AG04450 (cell line): ENCODE data around the gene SMAP2. TPM values are rescaled to one million over a fixed set of nuclear protein-coding genes. Genes with fewer than 3 reads are reported as not detected.
A peak's percentile ranks its signal among the peaks of the same experiment; 100 is the strongest.
"Not testable (repeated sequence)": the region's sequence is repeated elsewhere in the genome, so short reads cannot be mapped to it uniquely, and the experiment has no call there.

Source experiments
- CTCF ChIA-PET: fragments of 300-600, 350-600 bp; formaldehyde crosslinking; extraction: SDS; loops from one replicate; lab custom pipeline; 2022; ENCODE audit warnings: antibody characterized with exemption, inconsistent platforms; lab: Charles Lee
- POLR2A ChIA-PET: fragments of 350-600 bp; formaldehyde crosslinking; extraction: SDS; loops from one replicate; lab custom pipeline; 2021; ENCODE audit warnings: antibody characterized with exemption, inconsistent platforms; lab: Yijun Ruan, JAX
- DNase-seq: peaks from one replicate; pipeline ENCODE4 v3.0.0-alpha.2; 2011; ENCODE audit warnings: low read depth, low spot score
- H3K27ac ChIP-seq: one replicate; pipeline ENCODE4 v1.5.1; 2012; ENCODE audit warnings: low read depth, low read length, control low read depth
- H3K27me3 ChIP-seq: one replicate; pipeline ENCODE4 v1.6.0; 2012; ENCODE audit warnings: low read length; ENCODE audit not compliant: control insufficient read depth, insufficient read depth
- H3K4me3 ChIP-seq: 2 replicates; pipeline ENCODE4 v1.5.1; 2011; ENCODE audit warnings: mild to moderate bottlenecking, low read depth, low read length, control low read depth
- H3K9me3 ChIP-seq: 2 replicates; pipeline ENCODE4 v1.5.1; 2012; ENCODE audit warnings: low read length; ENCODE audit not compliant: control insufficient read depth, insufficient read depth
- CTCF ChIP-seq: IDR thresholded peaks from 2 replicates; pipeline ENCODE4 v1.5.1; 2011; ENCODE audit warnings: low read depth, low read length, control low read depth, inconsistent platforms
- polyA plus RNA-seq: library from polyadenylated mRNA; depleted of rRNA; stranded (reverse); fragments of >200 nt; gene quantifications from 2 replicates; pipeline ENCODE4 v1.2.3, GENCODE V29; 2011

The SMAP2 gene
- polyA plus RNA-seq, 1 experiment = 22.5 TPM

- POLR2A ChIA-PET = interaction anchor here (2.2 kb wide), 1 partner anchor 25 kb away, joined by 9 read pairs; no protein-coding TSS in a partner anchor
- H3K27me3 ChIP-seq = peaks cover 4% of the 10 kb centered on the region
- CTCF ChIA-PET = interaction anchor here (0.6 to 6.4 kb wide), 60 partner anchors 9 to 438 kb away, joined by 3 to 283 read pairs (median 6); partner anchors contain the start of genes MYCL and SMAP2
- H3K4me3 ChIP-seq = no peak overlapping the region
- H3K27ac ChIP-seq = no peak overlapping the region
- no peaks in the 10 kb centered on the region for H3K9me3 ChIP-seq
- DNase-seq = no peak
- no peak for TF ChIP-seq CTCF
Measured at GRCh38 chr1:40339420-40340323, 33.9 kb upstream of the SMAP2 start.

- POLR2A ChIA-PET = no interaction called here
- no peak for TF ChIP-seq CTCF
- Histone ChIP-seq H3K27ac (no peak overlapping the region), H3K9me3 (no peaks in the 10 kb centered on the region), H3K27me3 (peaks cover 2% of the 10 kb centered on the region), H3K4me3 (no peak overlapping the region)
- no peak for DNase-seq
- CTCF ChIA-PET = interaction anchor here (0.6 to 3.7 kb wide), 8 partner anchors 27 to 198 kb away, joined by 3 to 27 read pairs (median 6); no protein-coding TSS in a partner anchor
Measured at GRCh38 chr1:40341491-40342380, 31.8 kb upstream of the SMAP2 start.

- H3K27ac ChIP-seq, H3K27me3 ChIP-seq, H3K9me3 ChIP-seq, DNase-seq, POLR2A ChIA-PET, H3K4me3 ChIP-seq: not testable (repeated sequence)
- CTCF ChIA-PET = interaction anchor here (3.1 to 3.7 kb wide), 3 partner anchors 63 to 199 kb away, joined by 16 to 27 read pairs (median 24); no protein-coding TSS in a partner anchor
Measured at GRCh38 chr1:40342381-40342717, 31.2 kb upstream of the SMAP2 start.

GRCh38 chr1:40344597-40344996, 28.9 kb upstream of the SMAP2 start:
- no peaks in the 10 kb centered on the region for H3K9me3 ChIP-seq
- no peak overlapping the region for H3K27ac ChIP-seq
- no peak for TF ChIP-seq CTCF
- H3K4me3 ChIP-seq = no peak overlapping the region
- ChIA-PET POLR2A (no interaction called here), CTCF (interaction anchor here (0.8 to 3.7 kb wide), 6 partner anchors 9 to 200 kb away, joined by 3 to 17 read pairs (median 6); no protein-coding TSS in a partner anchor)
- DNase-seq = peak; percentile 23
- H3K27me3 ChIP-seq = no peaks in the 10 kb centered on the region

GRCh38 chr1:40350391-40350790, 23.1 kb upstream of the SMAP2 start:
- TF ChIP-seq CTCF = no peak

More at GRCh38 chr1:40350391-40350790, 23.1 kb upstream of the SMAP2 start:
- Histone ChIP-seq H3K27me3 (no peaks in the 10 kb centered on the region), H3K9me3 (no peaks in the 10 kb centered on the region), H3K27ac (no peak overlapping the region), H3K4me3 (no peak overlapping the region)
- ChIA-PET CTCF (interaction anchor here (2.4 kb wide), 1 partner anchor 206 kb away, joined by 8 read pairs; no protein-coding TSS in a partner anchor), POLR2A (no interaction called here)
- no peak for DNase-seq
